Activated T-helper 1 cell treated with Interleukin-2 at 50 U/mL for 16 hours (primary cell): ENCODE data around the gene RAPSN.

Experiments
- DNase-seq: peaks from one replicate; pipeline ENCODE4 v3.0.0-alpha.2; 2020; ENCODE audit warnings: low read depth

Gene RAPSN

GRCh38 chr11:47433157-47433556 is 15.8 kb downstream of the RAPSN start:
- no peak for DNase-seq

- DNase-seq: no peak
Measured at GRCh38 chr11:47431356-47432083, 17.4 kb downstream of the RAPSN start.

- DNase-seq: no peak
Measured at GRCh38 chr11:47430524-47430923, 18.4 kb downstream of the RAPSN start.

- peak; percentile 98 for DNase-seq
Measured at GRCh38 chr11:47426062-47426956, 22.6 kb downstream of the RAPSN start, which contains the start of gene PSMC3. TSS of gene PSMC3 (minus strand) at chr11:47426439. CDS start at chr11:47426279, 160 bp downstream.

GRCh38 chr11:47425611-47426010 is 23.3 kb downstream of the RAPSN start:
- DNase-seq: no peak

GRCh38 chr11:47418454-47419259 is 30.3 kb downstream of the RAPSN start:
- DNase-seq: no peak

GRCh38 chr11:47417712-47418111 is 31.2 kb downstream of the RAPSN start:
- DNase-seq: no peak

- no peak for DNase-seq
Measured at GRCh38 chr11:47415949-47416472, 32.9 kb downstream of the RAPSN start.

- no peak for DNase-seq
Measured at GRCh38 chr11:47415091-47415854, 33.7 kb downstream of the RAPSN start.

GRCh38 chr11:47414685-47415070 is 34.3 kb downstream of the RAPSN start:
- DNase-seq: no peak

- no peak for DNase-seq
Measured at GRCh38 chr11:47413908-47414684, 34.8 kb downstream of the RAPSN start.

- no peak for DNase-seq
Measured at GRCh38 chr11:47413351-47413750, 35.6 kb downstream of the RAPSN start.

GRCh38 chr11:47411884-47412746 is 36.8 kb downstream of the RAPSN start:
- peak; percentile 31 for DNase-seq

- no peak for DNase-seq
Measured at GRCh38 chr11:47410370-47411264, 38.3 kb downstream of the RAPSN start.

GRCh38 chr11:47409440-47410369 is 39.2 kb downstream of the RAPSN start:
- DNase-seq: no peak

GRCh38 chr11:47408598-47409439 is 40.1 kb downstream of the RAPSN start:
- no peak for DNase-seq
